Psoas muscle (tissue), 8 donors: ENCODE data around the gene EP300. TPM values are rescaled to one million over a fixed set of nuclear protein-coding genes. Genes with fewer than 3 reads are reported as not detected.

Source experiments
- ATAC-seq, 4 donors: fragments of 200-7000 bp; cut with Tn5 transposase; one replicate each; pipeline ENCODE4 v1.9.1; 2020; ENCODE audit warnings: moderate library complexity in 3 of 4, mild to moderate bottlenecking in 2 of 4
- DNase-seq, 2 donors: peaks; one replicate each; pipeline ENCODE4 v3.0.0-alpha.2; 2020
- H3K27ac ChIP-seq: fragments of 200-600 bp; one replicate; pipeline ENCODE4 v1.8.0; 2022
- H3K27me3 ChIP-seq, 3 donors: fragments of 200-600 bp in 1 of 3; one replicate each; pipeline versions ENCODE4 v1.6.1 to v1.8.0; 2013 to 2022; ENCODE audit warnings: low read length in 2 of 3, mild to moderate bottlenecking in 2 of 3, moderate library complexity in 1 of 3; ENCODE audit not compliant: insufficient read depth in 3 of 3
- H3K36me3 ChIP-seq, 2 donors: fragments of 200-600 bp in 1 of 2; one replicate each; pipeline versions ENCODE4 v1.6.1 to v1.8.0; 2013 to 2022; ENCODE audit warnings: low read depth in 1 of 2, mild to moderate bottlenecking in 1 of 2, moderate library complexity in 1 of 2; ENCODE audit not compliant: insufficient read depth in 1 of 2
- H3K4me1 ChIP-seq: fragments of 200-600 bp; one replicate; pipeline ENCODE4 v1.8.0; 2022
- H3K4me3 ChIP-seq: fragments of 200-600 bp; one replicate; pipeline ENCODE4 v1.8.0; 2022; ENCODE audit warnings: mild to moderate bottlenecking
- H3K9me3 ChIP-seq: fragments of 200-600 bp; one replicate; pipeline ENCODE4 v1.8.0; 2022
- CTCF ChIP-seq: fragments of 200-600 bp; IDR thresholded peaks from one replicate; pipeline ENCODE4 v1.8.0; 2022; ENCODE audit warnings: antibody characterized with exemption
- WGBS, 3 donors: extraction: QIAGEN DNeasy Blood & Tissue Kit; methylation state at CpG; one replicate each; pipeline versions ENCODE4 v1.1.6 to v1.1.7; 2013; 5-methylcytosine and 5-hydroxymethylcytosine counted together
- intact Hi-C, 2 donors: fragments of 100-400 bp; cut with DNase I; formaldehyde crosslinking; loops; one replicate each; pipeline versions ENCODE4 v1.11.0 to v1.14.2; 2022
- polyA plus RNA-seq, 3 donors: library from polyadenylated mRNA; stranded (reverse); fragments of 200-250 nt; gene quantifications; one replicate each; pipeline ENCODE4 v1.2.3, GENCODE V29; 2013
- total RNA-seq, 4 donors: library from RNA; stranded (reverse); fragmentation: NEBNext Ultra II Directional in 2 of 4; extraction: Animal tissue kit (Norgen Biotek cat#: 25700) in 2 of 4; gene quantifications; one replicate each; pipeline versions ENCODE4 v1.2.1 to v1.2.4, GENCODE V29; 2021 to 2023
- donor health status: healthy with polysubstance abuse.
- donor health status: DM: no; HTN: no; CAD: no; lungs with moderate emphysema.
- donor health status: Bipolar disorder and iron deficiency.
- donor health status: healthy.
- donor health status: DM: yes; HTN: yes; CAD: no.
- donor health status: DM: no; HTN: no; CAD: no.
- donor health status: DM: no; HTN: no; CAD: no.
- donor health status: DM: yes; HTN: yes; CAD: no.

The EP300 gene
- total and polyA plus RNA-seq, 7 donors, result 6.2 to 40.7 (median 31.0) TPM

- no peak for TF ChIP-seq CTCF
- H3K36me3 ChIP-seq, result peaks cover 0 to 20% of the 10 kb centered on the region in 2 donors
- H3K27me3 ChIP-seq, result no peaks in the 10 kb centered on the region
- H3K27ac ChIP-seq, result peak overlapping the region; percentile 63
- DNase-seq (peak in 1 of 2 donors; percentile 64), ATAC-seq (peak; percentile 75 to 83 (median 80))
- peaks cover 40% of the 10 kb centered on the region for H3K4me1 ChIP-seq
- WGBS, 3 donors, result 23 to 45% (median 32%) methylated on average over 10 of the region's 10 CpGs
- no peak overlapping the region for H3K4me3 ChIP-seq
- H3K9me3 ChIP-seq, result no peaks in the 10 kb centered on the region
- intact Hi-C loops, result no loop called here
These were observed 18.6 kb downstream of the EP300 start for GRCh38 chr22:41110968-41111367.

DNA sequence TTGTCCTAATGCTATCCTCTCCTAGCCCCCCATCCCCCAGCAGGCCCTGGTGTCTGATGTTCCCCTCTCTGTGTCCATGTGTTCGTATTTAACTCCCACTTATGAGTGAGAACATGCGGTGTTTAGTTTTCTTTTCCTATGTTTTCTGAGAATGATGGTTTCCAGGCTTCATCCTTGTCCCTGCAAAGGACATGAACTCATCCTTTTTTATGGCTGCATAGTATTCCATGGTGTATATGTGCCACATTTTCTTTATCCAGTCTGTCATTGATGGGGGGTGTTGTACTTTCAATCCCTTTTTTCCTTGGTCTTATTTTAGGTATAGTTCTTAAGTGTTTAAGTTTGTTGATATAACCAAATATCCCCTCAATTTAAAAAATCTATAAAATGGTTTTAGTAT, 23.9 kb downstream of the EP300 start:
- H3K36me3 ChIP-seq, result peaks cover 7 to 48% of the 10 kb centered on the region in 2 donors
- 96 to 100% (median 98%) methylated on average over 2 of the region's 2 CpGs for WGBS, 3 donors
- no peak overlapping the region for H3K27ac ChIP-seq
- H3K27me3 ChIP-seq, result no peaks in the 10 kb centered on the region
- no peak overlapping the region for H3K4me3 ChIP-seq
- ATAC-seq (no peak), DNase-seq (no peak)
- H3K4me1 ChIP-seq, result peaks cover 28% of the 10 kb centered on the region
- intact Hi-C loops, result no loop called here
- TF ChIP-seq CTCF, result no peak
- no peaks in the 10 kb centered on the region for H3K9me3 ChIP-seq

- peaks cover 7 to 50% of the 10 kb centered on the region in 2 donors for H3K36me3 ChIP-seq
- ATAC-seq, result no peak
These were observed 25.0 kb downstream of the EP300 start for GRCh38 chr22:41117127-41117965.

DNA sequence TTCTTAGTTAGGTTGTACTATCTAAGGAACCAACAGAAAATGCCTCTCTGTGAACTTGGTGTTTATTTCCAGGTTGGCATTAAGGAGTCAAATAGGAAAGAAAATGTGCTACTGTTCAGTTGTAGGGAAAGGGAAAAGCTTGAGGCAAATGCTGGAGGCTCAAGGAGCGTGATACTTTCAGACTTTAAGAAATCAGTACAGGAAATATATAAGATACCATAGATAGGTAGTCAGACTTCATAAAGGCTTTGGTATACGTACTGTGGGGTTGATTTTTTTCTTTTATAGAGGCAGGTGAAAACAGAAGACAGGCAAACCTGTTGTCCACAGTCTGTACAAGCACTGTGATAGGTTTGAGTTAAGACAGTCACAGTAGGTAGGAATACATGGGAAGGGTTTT, 30.8 kb downstream of the EP300 start:
- Histone ChIP-seq H3K4me1 (peaks cover 14% of the 10 kb centered on the region), H3K36me3 (peaks cover 2 to 64% of the 10 kb centered on the region in 2 donors), H3K27me3 (no peaks in the 10 kb centered on the region), H3K4me3 (no peak overlapping the region), H3K27ac (no peak overlapping the region), H3K9me3 (no peaks in the 10 kb centered on the region)
- intact Hi-C loops, result no loop called here
- ATAC-seq (no peak), DNase-seq (no peak)
- 82 to 92% (median 89%) methylated on average over 2 of the region's 2 CpGs for WGBS, 3 donors
- no peak for TF ChIP-seq CTCF

More at GRCh38 chr22:41117127-41117965, 25.0 kb downstream of the EP300 start:
- no peak for DNase-seq
- intact Hi-C loops, result no loop called here
- H3K9me3 ChIP-seq, result no peaks in the 10 kb centered on the region
- H3K4me1 ChIP-seq, result peaks cover 28% of the 10 kb centered on the region
- H3K27ac ChIP-seq, result no peak overlapping the region
- H3K4me3 ChIP-seq, result no peak overlapping the region
- H3K27me3 ChIP-seq, result no peaks in the 10 kb centered on the region
- 80 to 89% (median 81%) methylated on average over 9 of the region's 9 CpGs for WGBS, 3 donors
- TF ChIP-seq CTCF, result no peak
